ENCODE data around the gene PCDHAC1.

DNA sequence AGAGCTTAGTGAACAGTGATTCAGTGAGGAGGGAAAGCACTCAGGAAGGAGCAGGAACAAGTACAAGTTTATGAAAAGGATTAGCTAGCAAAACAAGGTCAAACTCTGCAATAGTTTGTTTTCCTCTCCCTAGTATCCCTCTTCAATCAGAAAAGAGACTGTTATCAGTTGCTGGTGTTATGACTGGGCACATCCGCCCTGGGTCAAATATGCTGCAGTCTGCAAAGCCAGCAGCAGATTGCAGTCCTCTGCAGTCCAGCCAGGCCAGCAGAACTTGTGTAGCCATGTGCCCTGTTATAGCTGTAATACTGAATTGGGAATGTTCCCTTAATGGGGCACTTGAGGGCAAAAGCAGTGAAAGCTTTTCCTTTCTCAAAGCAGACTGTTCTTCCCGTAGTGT is 52.2 kb downstream of the PCDHAC1 start:
- no peak for TF ChIP-seq CTCF (IDR thresholded peaks at IDR 0.05; ENCODE audit: extremely low read depth in 1 of 2, insufficient read depth in 1 of 2, low read depth in 1 of 2, low read length in 2 of 2)
- no peak for TF ChIP-seq EZH2 (IDR thresholded peaks at IDR 0.05; ENCODE audit: borderline replicate concordance, low read depth, low read length, severe bottlenecking)
- TF ChIP-seq GATA2 (IDR thresholded peaks at IDR 0.05; ENCODE audit: insufficient read depth, insufficient read length, low read depth, low read length) = peak; percentile 94
- TF ChIP-seq MYC (IDR thresholded peaks at IDR 0.05; ENCODE audit: low read depth, low read length) = no peak
- TF ChIP-seq MAX (IDR thresholded peaks at IDR 0.05; ENCODE audit: insufficient read depth, insufficient read length) = no peak
- no peak for TF ChIP-seq POLR2A (IDR thresholded peaks at IDR 0.05; ENCODE audit: low read depth, low read length)

All from endothelial cell of umbilical vein (primary cell).